ENCODE measurements around the gene SMPD3. TPM values are rescaled to one million over a fixed set of nuclear protein-coding genes. Genes with fewer than 3 reads are reported as not detected.
"Not testable (repeated sequence)": the region's sequence is repeated elsewhere in the genome, so short reads cannot be mapped to it uniquely, and the experiment has no call there.

The SMPD3 gene
- total RNA-seq (10 to 100 TPM; 20.6 to 23.4 TPM), polyA plus RNA-seq (ENCODE audit: insufficient read depth, low read depth, low replicate concordance) (13.3 TPM)
- long read RNA-seq, donor 1, full-length matches to known transcripts: 2 of 2 reads
- long read RNA-seq, donor 1, partial matches to known transcripts: 0 of 2 reads
- long read RNA-seq, donor 1, other reads (novel, unspliced or antisense): 0 of 2 reads
- long read RNA-seq, donor 2: 0 reads

GRCh38 chr16:68448360-68448970 lies at the start of gene SMPD3:
Gene SMPD3 (minus strand): TSS chr16:68448508. CDS start chr16:68372181, 76,327 bp downstream.
- peak; percentile 99 for DNase-seq
- Histone ChIP-seq H3K27me3 (no peaks in the 10 kb centered on the region), H3K36me3 (ENCODE audit: low read depth, missing control alignments) (no peaks in the 10 kb centered on the region), H3K27ac (no peak within 1 kb of the TSS), H3K9me3 (no peaks in the 10 kb centered on the region), H3K4me3 (peak within 1 kb of the TSS; percentile 56 to 76), H3K4me1 (peaks cover 12% of the 10 kb centered on the region)
- WGBS, 2 donors: 0 to 2% methylated on average over 9 to 58 of the region's 59 CpGs
- intact Hi-C loops (cut with DNase I; ENCODE audit: low total_unique reads): no loop called here
- TF ChIP-seq POLR2A (IDR thresholded peaks at IDR 0.05): peak; percentile 32
- TF ChIP-seq CTCF (IDR thresholded peaks at IDR 0.05): peak in 1 of 3 experiments; percentile 12

GRCh38 chr16:68496689-68497088 lies 48.4 kb upstream of the SMPD3 start:
- 84 to 89% methylated on average over 6 to 8 of the region's 8 CpGs for WGBS, 2 donors
- intact Hi-C loops (cut with DNase I; ENCODE audit: low total_unique reads): no loop called here
- no peak overlapping the region for H3K4me3 ChIP-seq
- H3K27ac ChIP-seq: no peak overlapping the region
- TF ChIP-seq CTCF (IDR thresholded peaks at IDR 0.05) (no peak), POLR2A (IDR thresholded peaks at IDR 0.05) (no peak)
- H3K27me3 ChIP-seq: no peaks in the 10 kb centered on the region
- no peak for DNase-seq
- H3K36me3 ChIP-seq (ENCODE audit: low read depth, missing control alignments): no peaks in the 10 kb centered on the region
- H3K9me3 ChIP-seq: no peaks in the 10 kb centered on the region
- H3K4me1 ChIP-seq: peaks cover 4% of the 10 kb centered on the region

- H3K9me3 ChIP-seq; DNase-seq; H3K27ac ChIP-seq; H3K4me1 ChIP-seq; H3K36me3 ChIP-seq (ENCODE audit: low read depth, missing control alignments); H3K4me3 ChIP-seq; H3K27me3 ChIP-seq; intact Hi-C loops (cut with DNase I; ENCODE audit: low total_unique reads): not testable (repeated sequence)
- WGBS, 2 donors: 94 to 96% methylated on average over 5 of the region's 5 CpGs
Observed at GRCh38 chr16:68494261-68494660, 46.0 kb upstream of the SMPD3 start.

GRCh38 chr16:68493412-68494070 lies 45.2 kb upstream of the SMPD3 start:
- Histone ChIP-seq H3K36me3 (ENCODE audit: low read depth, missing control alignments) (no peaks in the 10 kb centered on the region), H3K4me3 (no peak overlapping the region), H3K9me3 (no peaks in the 10 kb centered on the region), H3K27me3 (no peaks in the 10 kb centered on the region), H3K4me1 (peaks cover 4% of the 10 kb centered on the region), H3K27ac (no peak overlapping the region)
- TF ChIP-seq CTCF (IDR thresholded peaks at IDR 0.05): no peak
- WGBS, 2 donors: 90 to 95% methylated on average over 3 to 5 of the region's 5 CpGs
- no peak for DNase-seq
- intact Hi-C loops (cut with DNase I; ENCODE audit: low total_unique reads): no loop called here

GRCh38 chr16:68492543-68493411 lies 44.5 kb upstream of the SMPD3 start:
- no peak overlapping the region for H3K4me3 ChIP-seq
- H3K36me3 ChIP-seq (ENCODE audit: low read depth, missing control alignments): no peaks in the 10 kb centered on the region
- H3K27ac ChIP-seq: no peak overlapping the region
- H3K4me1 ChIP-seq: peaks cover 4% of the 10 kb centered on the region
- H3K27me3 ChIP-seq: no peaks in the 10 kb centered on the region
- WGBS, 2 donors: 64 to 67% methylated on average over 1 to 6 of the region's 6 CpGs
- H3K9me3 ChIP-seq: no peaks in the 10 kb centered on the region
- no peak for DNase-seq
- intact Hi-C loops (cut with DNase I; ENCODE audit: low total_unique reads): no loop called here
- TF ChIP-seq POLR2A (IDR thresholded peaks at IDR 0.05) (no peak), CTCF (IDR thresholded peaks at IDR 0.05) (no peak)
